Measurements from ENCODE around the gene PIAS4.

The PIAS4 gene

GRCh38 chr19:4018775-4019504, 11.4 kb downstream of the PIAS4 start:
- ChIA-PET CTCF (interaction anchor here (1.5 kb wide), 1 partner anchor 32 kb away, joined by 3 read pairs; no protein-coding TSS in a partner anchor), POLR2A (no interaction called here)
- no peak for TF ChIP-seq CTCF (IDR thresholded peaks at IDR 0.05; ENCODE audit: insufficient read depth, low read length, missing control alignments)
- no peak for DNase-seq (ENCODE audit: low read depth, low spot score)
- no peak overlapping the region for H3K4me3 ChIP-seq (ENCODE audit: low read depth, low read length)

GRCh38 chr19:4019578-4019977, 12.0 kb downstream of the PIAS4 start:
- TF ChIP-seq CTCF (IDR thresholded peaks at IDR 0.05; ENCODE audit: insufficient read depth, low read length, missing control alignments) = no peak
- no peak for DNase-seq (ENCODE audit: low read depth, low spot score)
- ChIA-PET CTCF (interaction anchor here (1.5 kb wide), 1 partner anchor 32 kb away, joined by 3 read pairs; no protein-coding TSS in a partner anchor), POLR2A (interaction anchor here (0.7 kb wide), 1 partner anchor 8 kb away, joined by 3 read pairs; no protein-coding TSS in a partner anchor)
- no peak overlapping the region for H3K4me3 ChIP-seq (ENCODE audit: low read depth, low read length)

- ChIA-PET POLR2A (no interaction called here), CTCF (no interaction called here)
- TF ChIP-seq CTCF (IDR thresholded peaks at IDR 0.05; ENCODE audit: insufficient read depth, low read length, missing control alignments) = no peak
- H3K4me3 ChIP-seq (ENCODE audit: low read depth, low read length) = no peak overlapping the region
- DNase-seq (ENCODE audit: low read depth, low spot score) = no peak
Observed at GRCh38 chr19:4023600-4024398, 16.3 kb downstream of the PIAS4 start.

- DNase-seq (ENCODE audit: low read depth, low spot score) = no peak
- TF ChIP-seq CTCF (IDR thresholded peaks at IDR 0.05; ENCODE audit: insufficient read depth, low read length, missing control alignments) = no peak
- H3K4me3 ChIP-seq (ENCODE audit: low read depth, low read length) = no peak overlapping the region
- CTCF ChIA-PET = no interaction called here
- POLR2A ChIA-PET = no interaction called here
Observed at GRCh38 chr19:4025317-4025716, 17.8 kb downstream of the PIAS4 start.

GRCh38 chr19:4027146-4027545, 19.6 kb downstream of the PIAS4 start:
- TF ChIP-seq CTCF (IDR thresholded peaks at IDR 0.05; ENCODE audit: insufficient read depth, low read length, missing control alignments) = no peak
- POLR2A ChIA-PET = interaction anchor here (1.3 kb wide), 1 partner anchor 42 kb away, joined by 4 read pairs; the partner anchor contains the start of gene EEF2
- no peak for DNase-seq (ENCODE audit: low read depth, low spot score)
- CTCF ChIA-PET = no interaction called here
- H3K4me3 ChIP-seq (ENCODE audit: low read depth, low read length) = no peak overlapping the region
